Stimulated activated CD4-positive, alpha-beta T cell treated with anti-CD3 and anti-CD28 coated beads, TNF-alpha, amount 100 ng/mL, for 4 hours (primary cell): ENCODE results near the gene BCL2L15.
A peak's percentile ranks its signal among the peaks of the same experiment; 100 is the strongest.
"Not testable (repeated sequence)": the region's sequence is repeated elsewhere in the genome, so short reads cannot be mapped to it uniquely, and the experiment has no call there.

Experiments
- DNase-seq, 3 experiments: peaks; one replicate each; pipeline ENCODE4 v3.0.0-alpha.2; 2020; ENCODE audit warnings: low read depth in 3 of 3

Gene BCL2L15

GRCh38 chr1:113871597-113872113, 15.7 kb downstream of the BCL2L15 start, which contains the start of gene PTPN22:
PTPN22 (minus strand) TSS chr1:113871712.
- DNase-seq, result peak; percentile 42 to 65 (median 58)

- no peak for DNase-seq
Measured at GRCh38 chr1:113870778-113871177, 16.6 kb downstream of the BCL2L15 start.

DNA sequence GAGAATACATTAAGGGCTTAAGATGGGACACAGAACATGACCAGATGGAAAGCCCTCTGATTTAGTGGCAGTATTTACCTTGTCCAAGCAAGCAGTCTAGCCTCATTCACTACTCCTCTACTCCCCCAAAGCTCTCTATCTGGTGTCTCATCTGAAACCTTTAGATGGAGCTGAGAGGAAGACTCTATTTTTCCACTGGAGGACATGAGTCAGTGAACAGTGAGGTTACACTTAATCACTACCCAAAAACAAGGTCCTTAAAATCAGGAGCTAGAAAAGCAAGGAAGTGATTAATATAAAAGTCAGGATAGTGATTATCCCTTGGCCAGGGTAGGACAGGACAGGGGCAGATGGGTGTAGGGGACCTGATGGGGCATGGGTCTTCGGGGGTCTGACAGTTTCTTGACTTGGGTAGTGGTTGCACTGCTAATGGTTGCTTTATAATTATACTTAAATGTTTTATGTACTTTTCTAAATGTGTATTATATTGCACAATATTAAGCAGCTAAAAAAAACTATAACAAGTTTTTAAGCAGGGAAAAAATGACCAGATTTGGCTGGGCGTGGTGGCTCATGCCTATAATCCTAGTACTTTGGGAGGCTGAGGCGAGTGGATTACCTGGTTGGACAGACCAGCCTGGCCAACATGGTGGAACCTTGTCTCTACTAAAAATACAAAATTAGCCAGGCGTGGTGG, 18.8 kb downstream of the BCL2L15 start:
- DNase-seq, result no peak

DNA sequence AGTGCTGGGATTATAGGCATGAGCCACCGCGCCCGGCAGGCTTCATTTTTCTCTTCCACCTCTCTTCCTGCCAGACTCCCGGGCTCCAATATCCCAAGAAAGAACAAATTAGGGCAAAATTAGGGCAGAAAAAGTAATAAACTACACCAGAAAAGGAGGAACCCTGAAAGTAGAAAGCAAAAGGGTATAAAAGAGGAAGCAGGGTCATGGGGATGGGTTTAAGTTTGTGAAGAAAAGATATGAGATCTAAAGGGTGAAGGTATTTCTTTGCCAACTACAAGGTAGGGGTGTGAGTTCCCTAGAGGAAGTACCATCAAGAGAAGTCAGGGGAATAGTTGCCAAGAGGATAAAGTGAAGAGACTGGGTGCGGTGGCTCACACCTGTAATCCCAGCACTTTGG, 25.7 kb downstream of the BCL2L15 start:
- DNase-seq, result no peak

DNA sequence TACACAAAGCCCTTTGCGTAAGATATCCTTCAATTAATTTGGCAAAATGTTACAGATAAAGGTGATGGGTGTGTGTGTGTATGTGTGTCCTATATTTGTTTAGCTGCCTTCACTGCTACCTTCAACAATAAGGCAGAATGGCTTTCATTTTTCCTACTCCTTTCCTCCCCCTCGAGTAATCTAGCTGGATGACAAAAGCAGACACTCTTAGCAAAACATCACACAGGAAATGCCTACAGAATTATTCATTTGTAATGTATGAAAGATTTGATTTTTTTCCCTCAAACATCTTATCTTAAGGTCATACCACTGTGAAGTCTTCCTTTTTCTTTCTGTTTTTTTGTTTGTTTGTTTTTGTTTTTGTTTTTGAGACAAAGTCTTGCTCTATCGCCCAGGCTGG, 26.5 kb downstream of the BCL2L15 start:
- no peak for DNase-seq

DNA sequence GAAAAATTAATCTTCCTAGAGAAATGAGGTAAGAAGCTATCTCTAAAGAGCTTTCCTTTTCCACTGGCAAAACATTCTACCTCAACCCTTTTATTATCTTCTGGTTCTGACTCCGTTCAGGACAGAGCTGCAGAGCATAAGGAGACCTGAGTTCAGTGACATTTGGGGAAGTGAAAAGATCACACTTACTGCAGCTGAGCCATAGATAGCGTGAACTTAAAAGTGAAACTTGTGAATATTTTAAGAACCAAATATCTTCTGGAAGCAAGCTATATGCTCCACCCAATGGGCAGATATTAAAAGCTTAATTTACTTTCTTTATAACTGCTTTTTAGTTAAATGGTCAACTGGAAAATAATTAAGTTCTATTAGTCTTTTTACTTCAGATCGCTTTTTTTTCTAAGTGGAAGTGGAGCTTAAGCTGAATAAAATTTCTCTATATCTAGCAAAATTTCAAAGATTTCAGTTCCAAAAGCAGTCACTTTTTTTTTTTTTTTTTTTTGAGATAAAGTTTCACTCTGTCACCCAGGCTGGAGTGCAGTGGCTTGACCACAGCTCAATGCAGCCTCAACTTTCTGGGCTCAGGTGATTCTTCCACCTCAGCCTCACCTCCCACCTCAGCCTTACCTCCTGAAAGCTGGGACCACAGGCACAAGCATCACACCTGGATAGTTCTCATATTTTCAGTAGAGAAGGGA, 27.8 kb downstream of the BCL2L15 start:
- no peak for DNase-seq

- no peak for DNase-seq
Measured at GRCh38 chr1:113858982-113859381, 28.4 kb downstream of the BCL2L15 start.

DNA sequence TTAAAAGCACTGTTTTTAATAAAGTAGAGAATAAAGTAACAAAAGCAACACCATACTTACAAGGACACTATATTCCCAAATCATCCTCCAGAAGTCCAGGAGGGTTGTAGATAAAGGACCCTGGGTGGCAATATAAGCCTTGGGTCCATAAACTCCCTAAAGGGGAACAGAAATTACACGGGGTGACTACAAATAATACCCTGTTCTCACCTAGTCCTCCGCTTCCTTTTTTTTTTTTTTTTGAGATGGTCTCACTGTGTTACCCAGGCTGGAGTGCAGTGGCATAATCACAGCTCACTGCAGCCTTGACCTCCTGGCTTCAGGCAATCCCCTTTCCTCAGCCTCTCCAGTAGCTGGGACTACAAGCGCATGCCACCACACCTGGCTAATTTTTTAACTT, 29.0 kb downstream of the BCL2L15 start:
- DNase-seq, result no peak

- DNase-seq, result no peak
Measured at GRCh38 chr1:113857776-113858175, 29.6 kb downstream of the BCL2L15 start.

- no peak for DNase-seq
Measured at GRCh38 chr1:113856401-113856790, 31.0 kb downstream of the BCL2L15 start.

DNA sequence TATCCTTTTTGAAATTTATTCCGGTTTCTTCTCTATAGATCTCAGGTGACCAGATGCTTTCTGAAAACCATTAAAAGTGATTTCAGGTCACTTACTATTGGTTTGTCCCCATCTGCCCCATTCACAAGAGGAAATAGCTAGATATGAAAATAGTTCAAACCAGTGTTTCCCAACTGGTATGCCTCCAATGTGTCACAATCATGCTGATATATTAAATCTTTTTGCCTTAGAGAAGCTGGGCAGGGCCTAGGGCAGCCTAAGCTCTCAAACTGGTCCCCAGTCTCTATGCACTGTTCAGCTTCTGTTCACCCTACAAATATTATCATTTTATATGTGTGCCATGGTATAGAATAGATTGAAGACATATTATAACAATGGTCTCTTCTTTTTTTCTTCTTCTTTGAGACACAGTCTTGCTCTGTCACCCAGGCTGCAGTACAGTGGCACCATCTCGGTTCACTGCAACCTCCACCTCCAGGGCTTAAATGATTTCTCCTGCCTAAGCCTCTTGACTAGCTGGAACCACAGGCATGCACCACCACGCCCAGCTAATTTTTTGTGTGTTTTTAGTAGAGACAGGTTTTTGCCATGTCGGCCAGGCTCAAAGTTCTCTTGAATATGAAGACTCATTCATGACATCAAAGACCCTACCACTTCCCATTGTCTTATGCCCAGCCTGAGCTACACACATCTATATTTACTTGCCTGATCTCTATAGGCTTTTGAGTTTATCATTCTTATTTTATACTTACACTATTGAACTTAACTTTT, 31.6 kb downstream of the BCL2L15 start:
- DNase-seq, result no peak

- no peak for DNase-seq
Measured at GRCh38 chr1:113854234-113854633, 33.1 kb downstream of the BCL2L15 start.

DNA sequence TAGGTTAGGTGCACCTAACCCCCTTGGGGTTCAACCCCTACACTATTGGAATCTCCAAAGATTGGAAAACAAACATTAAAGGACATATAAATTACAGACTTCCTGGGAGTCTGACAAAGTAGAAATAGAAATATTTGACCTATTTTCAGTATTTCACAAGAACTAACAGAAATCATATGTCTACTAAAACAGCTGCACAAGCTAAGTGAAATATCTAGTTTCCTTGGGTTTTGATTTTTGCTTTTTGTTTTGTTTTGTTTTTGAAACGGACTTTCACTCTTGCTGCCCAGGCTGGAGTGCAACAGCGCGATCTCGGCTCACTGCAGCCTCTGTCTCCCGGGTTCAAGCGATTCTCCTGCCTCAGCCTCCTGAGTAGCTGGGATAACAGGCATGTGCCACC, 34.7 kb downstream of the BCL2L15 start:
- not testable (repeated sequence) for DNase-seq

- DNase-seq, result no peak
Measured at GRCh38 chr1:113850127-113850796, 37.1 kb downstream of the BCL2L15 start.

DNA sequence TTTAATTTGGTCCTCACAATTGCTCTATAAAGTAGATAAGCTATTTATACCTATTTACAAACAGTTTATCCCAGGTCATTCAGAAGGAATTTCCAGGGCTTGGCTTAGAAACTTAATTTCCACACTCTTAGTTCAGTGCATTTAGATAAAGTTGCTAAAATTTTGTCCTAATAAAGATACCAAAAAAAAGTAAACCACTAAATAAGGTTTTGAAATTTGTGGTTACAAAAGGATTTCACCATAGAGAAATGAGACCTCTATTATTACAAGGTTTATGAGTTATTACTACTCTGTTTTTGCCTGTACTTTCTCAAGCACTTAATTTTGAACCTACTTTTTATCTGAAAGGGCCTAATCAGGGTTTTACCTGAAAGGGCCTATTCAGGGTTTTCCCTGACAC, 38.3 kb downstream of the BCL2L15 start:
- DNase-seq, result no peak

DNA sequence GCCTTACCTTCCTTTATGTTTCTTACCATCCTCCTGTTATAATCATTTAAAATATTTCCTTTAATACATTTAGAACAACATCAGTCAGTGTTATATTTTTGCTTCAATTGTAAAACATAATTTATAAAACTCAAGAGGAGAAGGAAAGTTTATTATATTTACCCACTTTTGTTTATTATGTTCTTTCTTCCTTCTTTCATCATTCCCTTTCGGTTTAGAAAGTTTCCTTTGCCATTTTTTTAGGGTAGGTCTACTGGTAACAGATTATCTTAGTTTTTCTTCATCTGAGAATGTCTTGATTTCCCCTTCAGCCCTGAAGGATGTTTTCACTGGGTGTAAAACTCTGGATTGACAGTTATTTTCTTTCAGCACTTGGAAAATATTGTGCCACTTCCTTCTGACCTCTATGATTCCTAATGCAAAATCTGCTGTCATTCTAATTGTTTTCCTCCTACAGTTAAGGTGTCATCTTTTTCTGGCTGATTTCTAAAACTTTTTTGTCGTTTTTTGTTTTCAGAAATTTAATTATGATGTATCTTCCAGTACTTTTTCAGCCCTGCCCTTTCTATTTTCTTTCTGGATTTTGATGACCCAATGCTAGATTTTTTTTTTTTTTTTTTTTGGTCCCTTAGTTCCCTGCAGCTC, 40.9 kb downstream of the BCL2L15 start:
- DNase-seq, result no peak

DNA sequence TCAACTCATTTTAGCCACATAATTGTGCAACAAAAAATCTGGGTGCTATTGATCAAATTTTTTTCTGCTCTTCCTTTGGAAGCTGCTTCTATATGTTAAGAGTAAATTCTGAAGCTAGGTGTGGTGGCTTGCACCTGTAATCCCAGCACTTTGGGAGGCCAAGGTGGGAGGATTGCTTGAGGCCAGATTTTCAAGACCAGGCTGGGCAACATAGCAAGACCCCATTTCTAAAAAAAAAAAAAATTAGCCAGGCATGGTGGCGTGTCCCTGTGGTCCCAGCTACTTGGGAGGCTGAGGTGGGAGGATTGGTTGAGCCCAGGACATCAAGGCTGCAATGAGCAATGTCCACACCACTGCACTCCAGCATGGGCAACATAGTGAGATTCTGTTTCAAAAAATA, 50.8 kb downstream of the BCL2L15 start:
- DNase-seq, result no peak

- DNase-seq, result peak in 1 of 3 experiments; percentile 10
Measured at GRCh38 chr1:113835686-113836290, 51.6 kb downstream of the BCL2L15 start.

DNA sequence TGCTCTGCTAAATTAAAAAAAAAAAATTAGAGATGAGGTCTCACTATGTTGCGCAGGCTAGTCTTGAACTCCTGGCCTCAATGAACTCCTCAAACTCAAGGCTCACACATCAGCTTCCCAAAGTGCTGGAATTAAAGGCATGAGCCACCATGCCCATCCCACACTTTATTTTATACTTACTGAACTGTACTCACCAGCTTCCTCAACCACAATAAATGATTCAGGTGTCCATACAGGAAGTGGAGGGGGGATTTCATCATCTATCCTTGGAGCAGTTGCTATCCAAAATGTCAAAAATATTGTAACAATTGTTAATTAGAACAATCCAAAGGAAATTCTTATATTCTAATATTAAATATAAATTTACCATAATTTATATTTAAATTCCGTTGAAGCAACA, 52.7 kb downstream of the BCL2L15 start:
- no peak for DNase-seq
